Liver (tissue), 3 donors: Measurements from ENCODE around the gene DCX.

Source experiments
- EGR1 ChIP-seq, 2 donors: IDR thresholded peaks; 2 replicates each; pipeline ENCODE4 v1.6.1; 2016 to 2018; ENCODE audit warnings: antibody characterized with exemption in 2 of 2, low read depth in 2 of 2
- FOXA1 ChIP-seq: IDR thresholded peaks from 2 replicates; pipeline ENCODE4 v1.6.1; 2016; ENCODE audit warnings: antibody characterized with exemption
- JUND ChIP-seq, 2 donors: IDR thresholded peaks; 2 replicates each; pipeline ENCODE4 v1.6.1; 2016; ENCODE audit warnings: antibody characterized with exemption in 2 of 2
- RAD21 ChIP-seq, 2 donors: IDR thresholded peaks; 2 replicates each; pipeline ENCODE4 v1.6.1; 2016; ENCODE audit warnings: antibody characterized with exemption in 2 of 2, mild to moderate bottlenecking in 2 of 2
- RXRA ChIP-seq, 2 donors: IDR thresholded peaks; 2 replicates each; pipeline ENCODE4 v1.6.1; 2017 to 2018; ENCODE audit warnings: antibody characterized with exemption in 2 of 2, mild to moderate bottlenecking in 1 of 2
- TAF1 ChIP-seq: conservative IDR thresholded peaks from 2 replicates; pipeline ENCODE4 v1.6.1; 2016; ENCODE audit warnings: antibody characterized with exemption, mild to moderate bottlenecking
- YY1 ChIP-seq: IDR thresholded peaks from 2 replicates; pipeline ENCODE4 v1.6.1; 2016; ENCODE audit warnings: antibody characterized with exemption, mild to moderate bottlenecking
- TF ChIP-seq, protein P1 (sequence below): IDR thresholded peaks from 2 replicates; pipeline ENCODE4 v1.6.1; 2016; ENCODE audit warnings: antibody characterized with exemption
- TF ChIP-seq, protein P2 (sequence below): fragments of 150-350 bp; IDR thresholded peaks from 2 replicates; pipeline ENCODE4 v1.5.1; 2017; ENCODE audit warnings: improper control_type of control experiment, low read depth, low read length; ENCODE audit not compliant: missing input control
- TF ChIP-seq, protein P3 (sequence below): IDR thresholded peaks from 2 replicates; pipeline ENCODE4 v1.6.1; 2016; ENCODE audit warnings: antibody characterized with exemption, mild to moderate bottlenecking
- TF ChIP-seq, protein P4 (sequence below): IDR thresholded peaks from 2 replicates; pipeline ENCODE4 v1.6.1; 2016; ENCODE audit warnings: antibody characterized with exemption
- donor health status: healthy.
- donor health status: healthy.

DNA sequence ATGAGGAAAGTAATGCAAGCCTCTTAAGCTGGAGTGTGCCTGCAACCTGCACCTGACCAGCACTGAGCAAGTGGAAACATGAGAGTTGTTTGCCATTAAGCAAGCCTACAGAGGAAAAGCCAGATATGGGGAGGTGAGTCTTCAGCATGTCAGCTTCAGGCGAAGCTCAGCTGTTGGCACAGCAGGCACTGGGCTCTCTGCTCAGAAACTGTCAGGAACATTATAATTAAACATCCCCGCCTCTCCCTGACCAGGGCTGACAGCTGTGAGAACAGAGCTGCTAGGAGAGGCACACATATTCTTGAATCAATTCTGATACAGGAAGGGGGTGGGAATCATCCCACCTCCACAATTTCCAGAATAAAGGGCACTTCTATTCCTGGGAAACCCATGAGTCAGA is 19.0 kb upstream of the DCX start:
- TF ChIP-seq, protein P1, sequence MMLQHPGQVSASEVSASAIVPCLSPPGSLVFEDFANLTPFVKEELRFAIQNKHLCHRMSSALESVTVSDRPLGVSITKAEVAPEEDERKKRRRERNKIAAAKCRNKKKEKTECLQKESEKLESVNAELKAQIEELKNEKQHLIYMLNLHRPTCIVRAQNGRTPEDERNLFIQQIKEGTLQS = no peak
- TF ChIP-seq JUND (IDR thresholded peaks at IDR 0.05) (no peak), TAF1 (no peak), RAD21 (IDR thresholded peaks at IDR 0.05) (no peak), RXRA (IDR thresholded peaks at IDR 0.05) (no peak), YY1 (no peak), FOXA1 (no peak), EGR1 (IDR thresholded peaks at IDR 0.05; ENCODE audit: low read depth in 2 of 2) (no peak)
- TF ChIP-seq, protein P2, sequence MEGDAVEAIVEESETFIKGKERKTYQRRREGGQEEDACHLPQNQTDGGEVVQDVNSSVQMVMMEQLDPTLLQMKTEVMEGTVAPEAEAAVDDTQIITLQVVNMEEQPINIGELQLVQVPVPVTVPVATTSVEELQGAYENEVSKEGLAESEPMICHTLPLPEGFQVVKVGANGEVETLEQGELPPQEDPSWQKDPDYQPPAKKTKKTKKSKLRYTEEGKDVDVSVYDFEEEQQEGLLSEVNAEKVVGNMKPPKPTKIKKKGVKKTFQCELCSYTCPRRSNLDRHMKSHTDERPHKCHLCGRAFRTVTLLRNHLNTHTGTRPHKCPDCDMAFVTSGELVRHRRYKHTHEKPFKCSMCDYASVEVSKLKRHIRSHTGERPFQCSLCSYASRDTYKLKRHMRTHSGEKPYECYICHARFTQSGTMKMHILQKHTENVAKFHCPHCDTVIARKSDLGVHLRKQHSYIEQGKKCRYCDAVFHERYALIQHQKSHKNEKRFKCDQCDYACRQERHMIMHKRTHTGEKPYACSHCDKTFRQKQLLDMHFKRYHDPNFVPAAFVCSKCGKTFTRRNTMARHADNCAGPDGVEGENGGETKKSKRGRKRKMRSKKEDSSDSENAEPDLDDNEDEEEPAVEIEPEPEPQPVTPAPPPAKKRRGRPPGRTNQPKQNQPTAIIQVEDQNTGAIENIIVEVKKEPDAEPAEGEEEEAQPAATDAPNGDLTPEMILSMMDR = no peak
- TF ChIP-seq, protein P3, sequence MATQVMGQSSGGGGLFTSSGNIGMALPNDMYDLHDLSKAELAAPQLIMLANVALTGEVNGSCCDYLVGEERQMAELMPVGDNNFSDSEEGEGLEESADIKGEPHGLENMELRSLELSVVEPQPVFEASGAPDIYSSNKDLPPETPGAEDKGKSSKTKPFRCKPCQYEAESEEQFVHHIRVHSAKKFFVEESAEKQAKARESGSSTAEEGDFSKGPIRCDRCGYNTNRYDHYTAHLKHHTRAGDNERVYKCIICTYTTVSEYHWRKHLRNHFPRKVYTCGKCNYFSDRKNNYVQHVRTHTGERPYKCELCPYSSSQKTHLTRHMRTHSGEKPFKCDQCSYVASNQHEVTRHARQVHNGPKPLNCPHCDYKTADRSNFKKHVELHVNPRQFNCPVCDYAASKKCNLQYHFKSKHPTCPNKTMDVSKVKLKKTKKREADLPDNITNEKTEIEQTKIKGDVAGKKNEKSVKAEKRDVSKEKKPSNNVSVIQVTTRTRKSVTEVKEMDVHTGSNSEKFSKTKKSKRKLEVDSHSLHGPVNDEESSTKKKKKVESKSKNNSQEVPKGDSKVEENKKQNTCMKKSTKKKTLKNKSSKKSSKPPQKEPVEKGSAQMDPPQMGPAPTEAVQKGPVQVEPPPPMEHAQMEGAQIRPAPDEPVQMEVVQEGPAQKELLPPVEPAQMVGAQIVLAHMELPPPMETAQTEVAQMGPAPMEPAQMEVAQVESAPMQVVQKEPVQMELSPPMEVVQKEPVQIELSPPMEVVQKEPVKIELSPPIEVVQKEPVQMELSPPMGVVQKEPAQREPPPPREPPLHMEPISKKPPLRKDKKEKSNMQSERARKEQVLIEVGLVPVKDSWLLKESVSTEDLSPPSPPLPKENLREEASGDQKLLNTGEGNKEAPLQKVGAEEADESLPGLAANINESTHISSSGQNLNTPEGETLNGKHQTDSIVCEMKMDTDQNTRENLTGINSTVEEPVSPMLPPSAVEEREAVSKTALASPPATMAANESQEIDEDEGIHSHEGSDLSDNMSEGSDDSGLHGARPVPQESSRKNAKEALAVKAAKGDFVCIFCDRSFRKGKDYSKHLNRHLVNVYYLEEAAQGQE = no peak
- TF ChIP-seq, protein P4, sequence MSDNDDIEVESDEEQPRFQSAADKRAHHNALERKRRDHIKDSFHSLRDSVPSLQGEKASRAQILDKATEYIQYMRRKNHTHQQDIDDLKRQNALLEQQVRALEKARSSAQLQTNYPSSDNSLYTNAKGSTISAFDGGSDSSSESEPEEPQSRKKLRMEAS = no peak
